GM19351 (cell line): Measurements from ENCODE around the gene AKTIP.
"Not testable (repeated sequence)": the region's sequence is repeated elsewhere in the genome, so short reads cannot be mapped to it uniquely, and the experiment has no call there.

Experiments
- ATAC-seq: cut with Tn5 transposase; IDR thresholded peaks from one replicate; pipeline ENCODE4 v1.9.1; 2021; ENCODE audit warnings: mild to moderate bottlenecking, moderate library complexity; ENCODE audit not compliant: unreplicated experiment

Gene AKTIP

DNA sequence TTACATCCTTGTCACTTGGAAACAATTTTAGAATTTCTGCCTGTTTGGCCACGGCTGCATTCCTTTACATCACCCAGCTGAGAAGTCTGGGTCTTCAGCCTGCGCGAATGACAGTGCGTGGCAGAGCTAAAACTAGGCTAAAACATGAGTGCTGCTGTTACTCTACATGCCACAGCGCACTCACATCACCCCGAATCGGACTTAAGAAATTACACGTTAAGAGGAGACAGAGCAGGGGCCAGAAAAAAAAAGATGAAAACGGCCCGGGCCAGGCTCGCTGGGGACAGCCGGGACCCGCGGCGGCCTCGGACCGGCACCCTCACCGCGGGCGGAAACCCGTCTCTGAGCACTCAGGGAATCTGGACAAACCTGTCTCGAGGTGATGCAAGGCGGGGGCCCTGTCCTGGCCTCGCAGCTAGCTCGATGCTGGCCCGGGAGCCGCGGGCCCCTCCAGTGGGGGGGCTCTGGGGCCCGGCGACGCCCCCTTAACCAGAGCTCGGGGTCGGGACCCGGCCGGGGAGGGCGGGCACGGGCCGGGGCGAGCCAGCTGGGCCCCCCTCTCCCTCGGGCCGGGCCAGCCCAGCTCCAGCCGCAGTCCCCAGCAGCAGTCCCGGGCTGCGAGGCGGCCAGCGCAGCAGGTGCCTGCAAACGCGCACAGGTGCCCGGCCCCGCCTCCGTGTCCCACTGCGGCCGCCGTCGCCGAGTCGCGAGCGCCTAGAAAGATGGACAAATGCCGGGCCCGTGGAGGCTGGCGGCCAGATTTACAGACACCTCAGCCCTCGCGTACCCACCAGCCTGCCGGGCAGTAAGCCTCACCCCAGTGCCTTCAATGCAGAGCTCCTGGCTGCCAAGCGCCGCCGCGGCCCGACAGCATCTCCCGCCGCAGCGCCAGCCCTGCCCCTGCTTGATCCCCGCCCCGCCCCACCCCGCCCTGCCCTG is at the start of gene AKTIP:
TSS of gene AKTIP (minus strand) at position 879 of the 939 bp plus-strand sequence. CDS start 2,950 bp downstream, outside the sequence.
- ATAC-seq: peak; percentile 31

GRCh38 chr16:53549970-53550690 is 47.1 kb upstream of the AKTIP start:
- ATAC-seq: peak; percentile 86

- ATAC-seq: no peak
These were observed 44.0 kb upstream of the AKTIP start for GRCh38 chr16:53546988-53547391.

DNA sequence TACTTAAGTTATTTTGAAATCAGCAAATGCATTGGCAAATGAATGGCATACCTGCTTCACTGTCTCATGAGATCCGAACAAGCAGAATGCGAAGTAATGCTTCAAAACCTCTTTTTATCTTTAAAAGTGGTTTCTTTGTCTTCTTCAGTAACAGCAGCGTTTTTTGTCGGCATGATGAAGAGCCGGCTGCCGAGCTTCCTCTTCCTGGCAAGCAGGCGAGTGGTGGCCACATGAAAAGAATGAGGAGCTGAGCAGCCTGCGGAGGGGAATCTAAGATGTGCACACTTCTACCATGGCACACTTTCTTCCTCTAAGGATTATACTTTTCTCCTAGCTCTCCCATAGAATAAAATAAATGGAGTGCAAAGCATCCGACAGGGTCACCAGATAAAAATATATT is 42.4 kb upstream of the AKTIP start:
- ATAC-seq: no peak

GRCh38 chr16:53542283-53542682 is 39.3 kb upstream of the AKTIP start:
- ATAC-seq: no peak

DNA sequence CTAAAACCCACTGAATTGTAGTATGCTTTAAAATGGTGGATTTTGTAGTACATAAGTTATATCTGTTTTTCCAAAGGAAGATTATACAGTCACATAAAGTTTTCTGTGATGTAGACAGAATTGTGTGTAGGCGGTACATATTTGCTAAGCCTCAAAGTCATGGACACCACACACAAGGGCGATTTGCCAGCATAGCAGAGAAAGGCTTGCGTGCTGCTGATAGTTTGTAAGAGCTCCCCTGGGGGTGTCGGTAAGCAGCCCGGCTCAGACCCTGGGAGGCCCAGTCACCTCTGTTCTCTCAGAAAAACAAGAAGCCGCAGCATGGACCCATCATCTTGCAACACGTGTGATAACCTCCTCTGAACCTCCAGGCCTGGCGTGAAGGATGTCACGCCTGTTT is 38.3 kb upstream of the AKTIP start:
- ATAC-seq: no peak

DNA sequence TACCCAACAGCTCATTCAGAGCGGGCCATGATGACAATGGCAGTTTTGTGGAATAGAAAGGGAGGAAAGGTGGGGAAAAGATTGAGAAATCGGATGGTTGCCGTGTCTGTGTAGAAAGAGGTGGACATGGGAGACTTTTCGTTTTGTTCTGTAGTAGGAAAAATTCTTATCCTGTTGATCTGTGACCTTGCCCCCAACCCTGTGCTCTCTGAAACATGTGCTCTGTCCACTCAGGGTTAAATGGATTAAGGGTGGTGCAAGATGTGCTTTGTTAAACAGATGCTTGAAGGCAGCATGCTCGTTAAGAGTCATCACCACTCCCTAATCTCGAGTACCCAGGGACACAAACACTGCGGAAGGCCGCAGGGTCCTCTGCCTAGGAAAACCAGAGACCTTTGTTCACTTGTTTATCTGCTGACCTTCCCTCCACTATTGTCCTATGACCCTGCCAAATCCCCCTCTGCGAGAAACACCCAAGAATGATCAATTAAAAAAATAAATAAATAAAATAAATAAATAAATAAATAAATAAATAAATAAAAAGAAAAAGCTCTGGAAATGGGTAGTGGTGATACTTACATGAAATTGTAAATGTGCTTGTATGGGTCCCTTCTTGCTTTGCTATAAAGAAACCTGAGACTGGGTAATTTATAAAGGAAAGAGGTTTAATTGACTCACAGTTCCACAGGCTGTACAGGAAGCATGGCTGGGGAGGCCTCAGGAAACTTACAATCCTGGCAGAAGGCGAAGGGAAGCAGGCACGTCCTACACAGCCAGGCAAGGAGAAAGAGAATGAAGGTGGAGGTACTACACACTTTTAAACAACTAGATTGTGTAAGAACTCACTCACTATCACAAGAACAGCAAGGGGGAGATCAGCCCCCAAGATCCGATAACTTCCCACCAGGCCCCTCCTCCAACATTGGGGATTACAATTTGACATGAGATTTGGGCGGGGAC is 37.0 kb upstream of the AKTIP start:
- not testable (repeated sequence) for ATAC-seq

DNA sequence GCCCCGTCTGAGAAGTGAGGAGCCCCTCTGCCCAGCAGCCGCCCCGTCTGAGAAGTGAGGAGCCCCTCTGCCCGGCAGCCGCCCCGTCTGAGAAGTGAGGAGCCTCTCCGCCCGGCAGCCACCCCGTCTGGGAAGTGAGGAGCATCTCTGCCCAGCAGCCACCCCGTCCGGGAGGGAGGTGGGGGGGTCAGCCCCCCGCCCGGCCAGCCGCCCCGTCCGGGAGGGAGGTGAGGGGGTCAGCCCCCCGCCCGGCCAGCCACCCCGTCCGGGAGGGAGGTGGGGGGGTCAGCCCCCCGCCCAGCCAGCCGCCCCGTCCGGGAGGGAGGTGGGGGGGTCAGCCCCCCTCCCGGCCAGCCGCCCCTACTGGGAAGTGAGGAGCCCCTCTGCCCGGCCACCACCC is 36.3 kb upstream of the AKTIP start:
- ATAC-seq: not testable (repeated sequence)

GRCh38 chr16:53537626-53538025 is 34.6 kb upstream of the AKTIP start:
- no peak for ATAC-seq

DNA sequence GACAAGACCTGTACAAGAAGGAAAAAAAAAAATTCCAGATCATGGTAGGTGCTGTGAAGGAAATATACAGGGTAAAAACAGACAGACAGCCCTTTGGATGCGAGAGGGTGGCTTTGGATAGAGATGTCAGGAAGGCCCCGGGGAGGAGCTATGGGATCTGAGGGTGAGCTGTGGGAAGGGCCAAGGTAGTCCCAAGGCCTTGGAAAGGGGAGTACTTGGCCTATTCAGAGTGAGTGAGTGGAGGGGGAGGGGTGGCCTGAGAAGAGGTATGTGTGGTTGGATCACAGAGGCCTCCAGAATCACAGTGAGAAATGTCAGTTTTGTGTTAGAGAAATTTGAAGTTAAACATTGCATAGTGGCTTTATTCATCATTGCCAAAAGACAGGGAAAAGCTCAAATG is 31.2 kb upstream of the AKTIP start:
- ATAC-seq: no peak

GRCh38 chr16:53530741-53531140 is 27.7 kb upstream of the AKTIP start:
- ATAC-seq: no peak

- ATAC-seq: no peak
These were observed 27.0 kb upstream of the AKTIP start for GRCh38 chr16:53530046-53530445.

GRCh38 chr16:53529513-53529912 is 26.5 kb upstream of the AKTIP start:
- ATAC-seq: no peak

GRCh38 chr16:53528797-53529196 is 25.8 kb upstream of the AKTIP start:
- no peak for ATAC-seq

DNA sequence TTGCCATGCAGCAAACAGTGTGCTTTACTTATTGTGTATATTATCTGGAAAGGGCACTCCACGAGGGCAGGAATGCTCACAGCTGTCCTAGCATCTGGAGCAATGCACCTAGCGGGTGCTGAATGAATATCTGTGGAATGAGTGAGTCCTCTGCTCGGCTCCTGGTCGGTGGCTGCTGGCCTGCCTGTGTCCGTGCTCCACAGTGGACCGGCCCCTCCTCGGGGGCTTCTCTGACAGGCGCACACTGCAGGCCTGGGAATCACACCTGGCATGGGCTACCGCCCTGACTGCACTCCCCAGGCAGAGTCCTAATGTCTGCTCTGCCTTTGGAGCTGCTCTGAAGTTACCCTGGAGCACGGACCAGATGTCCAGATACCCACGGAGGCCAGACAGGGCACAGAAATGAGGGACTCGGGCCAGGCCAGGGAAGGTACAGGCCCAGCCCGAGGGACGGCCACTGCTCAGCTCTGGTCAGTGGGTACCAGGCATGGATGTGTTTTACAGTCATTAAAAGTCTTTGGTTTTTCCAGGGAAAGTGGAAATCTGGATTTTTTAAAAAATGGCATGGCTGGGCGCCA is 21.1 kb upstream of the AKTIP start:
- ATAC-seq: no peak

DNA sequence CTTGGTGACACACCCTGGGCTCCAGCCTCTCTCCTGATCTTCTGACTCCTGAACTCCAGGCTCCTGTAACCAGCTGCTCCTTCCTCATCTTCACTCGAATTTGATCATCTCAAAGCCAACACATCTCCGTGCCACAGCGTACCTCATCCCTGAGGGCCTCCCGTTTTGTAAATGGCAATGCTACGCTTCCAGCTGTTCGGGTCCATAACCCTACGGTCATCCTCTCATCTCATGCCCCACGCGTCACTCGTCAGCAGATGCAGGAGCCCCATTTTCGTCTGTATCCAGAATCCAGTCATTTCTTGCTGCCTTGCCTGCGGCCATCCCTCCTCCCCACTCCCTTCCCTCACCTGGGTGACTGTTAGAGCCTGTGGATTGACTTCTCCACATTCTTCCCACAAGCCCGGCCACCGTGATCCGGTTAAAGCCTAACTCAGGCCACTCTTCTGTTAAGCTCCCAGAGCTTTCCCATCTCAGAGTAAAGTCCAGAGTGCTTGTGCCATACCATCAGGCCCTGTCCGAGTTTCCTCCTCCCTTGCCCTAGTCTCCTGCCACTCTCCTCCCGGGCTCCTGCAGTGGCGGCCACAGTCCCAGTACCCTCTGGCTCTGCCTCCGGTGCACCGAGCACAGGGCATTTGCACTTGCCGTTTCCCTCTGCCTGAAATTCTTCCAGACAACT is 20.3 kb upstream of the AKTIP start:
- no peak for ATAC-seq

DNA sequence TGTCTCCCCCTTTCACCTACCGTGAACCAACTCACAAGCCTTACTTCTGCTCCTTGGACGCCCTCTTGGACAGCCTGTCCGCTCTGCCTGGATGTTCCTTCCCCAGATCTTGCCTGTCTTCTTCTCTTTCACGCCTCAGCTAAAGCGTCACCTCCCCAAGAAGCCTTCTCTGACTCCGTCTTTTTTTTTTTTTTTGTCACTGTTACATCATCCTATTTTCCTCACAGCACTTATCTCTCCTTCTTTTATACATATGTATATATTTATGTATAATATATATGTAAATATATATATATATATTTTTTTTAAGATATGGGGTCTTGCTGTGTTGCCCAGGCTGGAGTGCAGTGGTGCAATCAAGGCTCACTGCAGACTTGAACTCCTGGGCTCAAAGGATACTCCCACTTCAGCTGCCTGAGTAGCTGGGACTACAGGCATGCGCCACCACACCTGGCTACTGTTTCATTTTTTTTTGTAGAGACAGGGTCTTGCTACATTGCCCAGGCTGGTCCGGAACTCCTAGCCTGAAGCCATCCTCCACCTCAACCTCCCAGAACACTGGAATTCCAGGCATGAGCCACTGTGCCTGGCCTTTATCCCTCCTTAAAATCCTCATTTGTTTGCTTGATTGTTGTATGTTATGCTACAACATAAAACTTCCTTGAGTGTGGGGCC is 16.5 kb upstream of the AKTIP start:
- ATAC-seq: no peak

DNA sequence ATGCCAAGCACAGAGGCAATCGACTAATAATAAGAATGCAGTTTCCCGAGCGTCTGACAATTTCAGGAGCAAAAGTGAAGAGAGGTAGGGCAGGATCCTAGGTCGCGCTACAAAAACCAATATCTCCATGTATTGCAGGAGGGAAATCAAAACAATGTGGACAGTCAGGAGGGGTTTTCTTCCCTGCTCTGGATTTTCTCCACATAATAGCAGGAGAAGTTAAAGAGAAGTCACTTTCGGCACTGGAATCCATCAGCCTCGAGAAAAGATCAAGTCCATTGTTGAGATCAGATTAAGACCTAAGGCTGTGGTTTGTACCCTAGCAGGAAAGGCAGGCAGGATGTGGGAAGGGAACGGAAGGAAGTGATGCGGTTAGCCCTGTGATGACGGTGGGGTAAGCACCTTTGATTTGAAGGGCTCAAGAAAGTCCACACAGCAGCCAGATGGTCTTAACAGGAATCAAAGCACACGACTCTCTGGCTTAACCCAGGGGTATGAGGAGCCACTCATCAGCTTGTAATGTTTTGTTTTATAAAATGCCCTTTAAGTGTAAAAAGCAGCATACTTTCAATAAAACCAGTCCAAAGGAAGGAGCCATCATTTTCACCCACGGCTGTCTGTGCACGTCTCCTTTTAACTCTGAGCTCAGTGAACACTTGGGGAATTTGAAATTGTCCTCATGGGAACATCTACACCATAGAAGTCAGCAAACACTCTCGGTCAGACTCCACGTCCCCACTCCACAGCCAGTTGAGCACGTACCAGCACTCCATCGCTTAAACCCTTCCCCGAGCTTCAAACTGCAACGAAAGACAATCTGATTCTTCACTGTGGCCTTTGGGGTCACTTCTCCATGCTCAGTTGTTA is 15.8 kb upstream of the AKTIP start:
- peak; percentile 99 for ATAC-seq
